ENCODE data around the gene AREG.

Gene AREG

GRCh38 chr4:74433541-74434172, 11.3 kb upstream of the AREG start:
- DNase-seq = no peak

GRCh38 chr4:74435296-74435695, 9.6 kb upstream of the AREG start:
- no peak for DNase-seq

GRCh38 chr4:74437866-74438265, 7.1 kb upstream of the AREG start:
- DNase-seq = no peak

DNA sequence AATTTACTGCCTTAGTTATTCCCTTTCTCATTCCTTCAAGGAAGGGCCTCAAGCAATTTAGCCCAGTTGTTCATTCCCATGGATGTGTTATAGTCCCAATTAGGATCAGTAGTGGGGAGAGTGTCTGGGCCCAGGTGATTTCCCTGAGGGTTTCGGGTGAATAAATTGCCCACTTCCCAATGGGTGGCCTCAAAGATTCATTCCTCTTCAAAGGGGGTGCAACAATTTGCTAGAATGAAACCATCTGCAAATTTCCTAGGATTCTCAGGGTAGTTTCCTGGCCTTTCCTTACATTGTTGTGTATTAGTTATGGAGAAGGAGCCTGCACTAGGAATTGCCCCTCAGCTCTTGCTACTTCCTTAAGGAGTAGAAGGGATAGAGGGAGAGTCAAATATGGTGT, 6.3 kb upstream of the AREG start:
- no peak for DNase-seq

DNA sequence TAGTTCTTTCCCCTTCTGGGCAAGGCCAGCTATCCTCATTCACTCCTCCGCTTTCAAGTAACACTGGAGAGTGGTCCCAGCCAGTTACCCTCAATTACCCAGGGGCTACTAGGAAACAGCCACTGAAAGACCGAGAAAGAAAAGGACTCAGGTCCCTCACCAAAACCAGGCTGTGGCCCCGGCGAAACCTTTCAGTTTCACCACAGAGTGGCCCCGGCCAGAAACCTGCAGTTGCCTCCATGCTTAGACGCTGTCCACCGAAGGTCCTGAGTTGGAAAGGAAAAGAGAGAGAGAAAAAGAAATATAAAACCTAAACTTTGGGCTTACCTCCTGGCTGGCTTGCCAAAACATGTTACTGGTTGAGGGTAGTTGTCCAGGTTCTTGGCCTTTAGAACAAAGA, 5.0 kb upstream of the AREG start:
- no peak for DNase-seq

GRCh38 chr4:74440356-74440755, 4.6 kb upstream of the AREG start:
- DNase-seq = no peak

DNA sequence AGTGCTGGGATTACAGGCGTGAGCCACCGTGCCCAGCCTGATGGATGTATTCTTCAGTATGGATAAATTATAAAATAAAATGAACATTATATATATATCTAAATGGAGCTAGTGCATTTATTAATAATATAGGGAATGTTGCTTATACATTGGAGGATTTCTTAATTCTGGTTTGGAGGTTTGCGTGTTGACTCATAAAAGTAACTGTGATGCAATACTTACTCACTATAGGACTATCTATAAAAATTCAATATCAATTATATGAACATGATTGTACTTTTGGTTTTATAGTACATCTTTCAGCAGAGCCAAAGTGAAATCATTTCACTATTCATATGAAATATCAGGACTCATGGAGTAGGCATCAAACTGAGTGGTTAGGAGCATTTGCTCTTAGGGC, 3.2 kb upstream of the AREG start:
- no peak for DNase-seq

GRCh38 chr4:74446193-74446868, 1.4 kb downstream of the AREG start:
- DNase-seq = no peak

GRCh38 chr4:74446896-74447295, 2.0 kb downstream of the AREG start:
- no peak for DNase-seq

DNA sequence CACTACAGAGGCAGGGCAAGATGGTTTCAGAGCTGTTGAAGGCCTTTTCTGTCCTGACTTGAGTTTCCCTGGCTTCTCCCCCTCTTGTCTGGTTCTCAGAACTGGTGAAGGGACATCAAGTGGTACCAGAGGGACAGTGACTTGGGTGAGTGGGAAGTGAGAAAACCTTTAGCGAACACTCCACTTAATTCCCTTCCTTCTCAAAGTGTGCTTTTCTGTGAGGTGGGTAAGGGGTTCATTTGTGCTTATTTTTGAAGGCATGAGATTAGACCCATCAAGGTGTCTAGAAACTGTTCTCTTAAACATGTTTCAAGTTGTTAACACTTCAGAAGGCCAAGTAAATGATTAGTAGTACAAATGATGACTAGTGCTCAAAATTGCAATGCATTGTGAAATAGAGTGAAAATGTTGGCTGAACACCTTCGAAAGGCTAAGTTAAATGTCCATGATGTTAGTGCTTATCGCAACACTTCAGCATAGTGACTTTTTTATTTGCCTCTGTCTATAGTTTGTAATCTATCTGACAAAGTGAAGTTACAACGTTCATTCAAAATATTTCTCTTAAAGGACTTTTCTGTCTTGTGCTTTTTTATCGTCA, 2.8 kb downstream of the AREG start:
- no peak for DNase-seq

DNA sequence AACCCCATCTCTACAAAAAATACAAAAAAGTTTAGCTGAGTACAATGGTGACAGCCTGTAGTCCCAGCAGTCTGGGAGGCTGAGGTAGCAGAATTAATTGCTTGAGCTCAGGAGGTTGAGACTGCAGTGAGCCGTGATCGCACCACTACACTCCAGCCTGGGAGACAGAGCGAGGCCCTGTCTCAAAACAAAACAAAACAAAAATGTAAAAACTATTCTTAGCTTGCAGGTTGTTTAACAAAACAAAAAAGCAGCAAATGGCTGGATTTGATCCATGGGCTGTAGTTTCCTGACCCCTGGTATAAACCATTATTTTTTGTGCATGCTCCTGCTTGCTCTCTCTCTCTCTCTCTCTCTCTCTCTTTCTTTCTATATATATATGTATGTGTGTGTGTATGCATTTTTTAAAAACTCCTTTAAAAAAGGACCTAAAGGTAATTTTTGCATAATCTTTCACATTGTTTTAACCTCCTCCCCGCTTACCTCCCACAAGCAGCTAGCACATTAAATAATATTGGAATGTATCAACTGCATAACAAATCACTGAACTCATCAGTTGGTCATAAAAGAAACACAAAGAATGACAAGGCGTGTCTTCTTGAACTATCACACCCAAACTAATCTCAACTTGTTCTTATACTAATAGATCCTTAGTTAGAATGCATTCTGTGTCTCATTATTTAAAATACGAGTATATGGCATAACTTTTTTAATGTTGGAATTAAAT, 4.8 kb downstream of the AREG start:
- no peak for DNase-seq

DNA sequence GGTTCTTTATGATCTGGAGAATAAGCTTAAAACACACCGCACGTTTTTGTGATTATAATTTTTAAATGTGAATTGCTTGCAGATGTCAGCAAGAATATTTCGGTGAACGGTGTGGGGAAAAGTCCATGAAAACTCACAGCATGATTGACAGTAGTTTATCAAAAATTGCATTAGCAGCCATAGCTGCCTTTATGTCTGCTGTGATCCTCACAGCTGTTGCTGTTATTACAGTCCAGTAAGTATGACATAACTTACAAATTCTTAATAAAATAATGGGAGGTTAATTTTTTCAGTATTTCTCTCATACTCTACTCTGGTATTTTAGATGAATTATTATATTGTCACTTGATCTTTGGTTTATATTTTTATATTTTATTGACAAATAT, 5.4 kb downstream of the AREG start:
- DNase-seq = no peak

- DNase-seq = no peak
These were observed 6.3 kb downstream of the AREG start for GRCh38 chr4:74451214-74451661.

DNA sequence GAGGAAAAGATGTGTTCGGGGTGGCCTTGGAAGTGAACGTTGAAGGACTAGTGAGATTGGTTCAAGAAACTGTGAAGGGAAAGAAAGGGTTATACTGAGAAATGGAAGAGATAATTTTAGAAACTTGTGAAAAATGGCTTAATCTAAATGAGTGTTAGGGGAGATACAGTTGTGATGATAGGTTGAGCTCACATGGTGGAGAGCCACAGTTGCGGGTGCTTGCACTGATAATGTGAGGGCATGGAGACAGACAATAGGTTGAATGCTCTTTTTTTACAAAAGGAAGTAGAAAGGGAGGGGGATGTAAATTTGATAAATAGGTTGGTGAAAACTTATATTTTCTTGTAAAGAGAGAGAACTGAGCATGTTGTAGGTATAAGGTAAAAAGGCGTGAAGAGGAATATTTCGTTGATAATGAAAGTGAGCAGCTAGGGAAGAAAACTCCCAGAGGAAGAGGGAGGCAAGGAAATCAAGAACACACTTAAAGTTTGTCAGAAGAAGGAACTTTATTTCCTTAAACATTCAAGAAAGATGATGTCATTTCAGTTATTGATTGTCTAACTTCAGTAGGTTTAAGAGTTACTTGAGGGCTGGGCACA, 8.2 kb downstream of the AREG start:
- no peak for DNase-seq

- DNase-seq = no peak
These were observed 9.2 kb downstream of the AREG start for GRCh38 chr4:74453829-74454742.

DNA sequence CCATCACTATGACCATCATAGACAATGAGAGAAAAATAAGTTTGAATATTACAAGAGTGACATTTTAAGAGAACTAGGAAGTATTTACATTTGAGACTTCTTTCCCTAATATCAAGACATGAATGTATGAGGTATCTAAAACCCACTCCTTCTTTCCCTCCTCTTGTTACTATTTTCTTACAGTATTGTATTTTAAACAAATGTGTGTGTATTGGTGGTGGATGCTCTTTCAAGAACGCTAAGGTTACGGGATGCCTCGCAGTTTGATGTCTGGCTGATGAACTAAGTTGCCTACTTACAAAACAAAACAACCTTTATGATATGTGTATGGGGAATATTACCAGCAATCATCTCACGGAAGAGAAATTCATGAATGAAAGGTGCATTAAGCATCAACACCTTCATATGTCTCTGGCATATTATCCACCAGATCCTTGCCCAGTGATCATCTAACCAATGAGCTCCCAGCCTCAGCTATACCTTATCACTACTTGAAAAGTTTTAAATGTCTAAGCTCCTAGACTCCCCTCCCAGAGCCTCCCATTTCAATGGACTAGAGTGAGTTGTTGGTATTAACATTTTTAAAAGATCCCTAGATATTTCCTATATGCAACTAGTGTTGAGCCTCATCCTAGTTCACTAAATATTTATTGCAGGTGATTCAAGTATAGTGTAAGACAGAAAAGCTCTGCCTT, 10.6 kb downstream of the AREG start:
- no peak for DNase-seq

DNA sequence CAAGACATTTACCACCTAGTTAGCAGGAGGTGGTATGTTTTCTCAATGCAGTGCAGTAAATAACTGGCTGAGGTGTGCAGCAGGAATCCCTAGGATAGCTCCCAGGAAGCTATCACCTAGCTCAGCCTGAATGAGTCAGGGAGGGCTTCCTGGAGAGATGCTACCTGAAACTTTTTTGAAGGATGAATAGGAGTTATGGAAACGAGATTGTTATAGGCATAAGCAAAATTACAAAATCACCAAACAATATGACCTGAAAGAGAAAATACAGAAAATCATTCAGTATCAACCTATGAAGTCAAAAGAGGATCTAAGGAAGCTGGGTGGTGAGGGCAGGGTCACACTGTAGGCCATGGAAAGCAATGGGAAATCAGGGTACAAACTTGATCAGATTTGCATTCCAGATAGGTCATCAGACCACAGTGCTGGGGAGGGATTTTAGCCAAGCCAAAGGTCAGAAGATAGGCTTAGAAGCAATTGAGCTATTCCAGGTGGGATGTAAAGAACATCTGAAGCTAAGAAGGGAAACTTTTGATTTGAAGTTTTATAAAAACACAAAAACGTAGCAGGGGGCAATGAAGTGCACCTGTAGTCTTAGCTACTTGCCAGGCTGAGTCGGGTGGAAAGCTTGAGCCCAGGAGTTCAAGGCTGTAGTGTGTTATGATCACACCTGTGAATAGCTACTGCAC, 11.3 kb downstream of the AREG start:
- no peak for DNase-seq

DNA sequence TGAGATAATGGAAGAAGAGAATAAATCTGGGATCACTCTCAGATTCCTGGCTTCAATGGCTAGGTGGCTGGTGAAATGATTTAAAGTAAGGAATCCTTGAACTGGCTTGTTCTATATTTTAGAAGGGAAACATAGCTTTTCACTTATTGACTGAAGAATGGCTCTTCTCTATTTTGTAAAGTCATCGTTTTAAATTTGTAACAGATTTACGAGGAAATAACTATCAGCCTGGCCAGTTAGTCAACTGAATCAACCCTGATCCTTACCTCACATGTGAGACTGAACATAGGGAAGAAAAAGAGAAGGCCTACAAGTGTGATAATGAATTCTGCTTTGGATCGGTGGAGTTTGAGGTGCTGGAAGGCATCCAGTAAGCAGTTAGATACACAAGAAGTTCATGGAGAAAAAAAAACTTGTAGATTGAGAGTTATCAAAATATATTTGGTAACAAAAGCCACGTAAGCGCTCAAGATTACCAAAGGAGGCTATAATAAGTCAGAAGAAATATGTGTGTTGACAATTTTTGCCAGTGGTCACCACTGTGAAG, 12.0 kb downstream of the AREG start:
- DNase-seq = no peak

- no peak for DNase-seq
These were observed 15.9 kb downstream of the AREG start for GRCh38 chr4:74460833-74461232.

DNA sequence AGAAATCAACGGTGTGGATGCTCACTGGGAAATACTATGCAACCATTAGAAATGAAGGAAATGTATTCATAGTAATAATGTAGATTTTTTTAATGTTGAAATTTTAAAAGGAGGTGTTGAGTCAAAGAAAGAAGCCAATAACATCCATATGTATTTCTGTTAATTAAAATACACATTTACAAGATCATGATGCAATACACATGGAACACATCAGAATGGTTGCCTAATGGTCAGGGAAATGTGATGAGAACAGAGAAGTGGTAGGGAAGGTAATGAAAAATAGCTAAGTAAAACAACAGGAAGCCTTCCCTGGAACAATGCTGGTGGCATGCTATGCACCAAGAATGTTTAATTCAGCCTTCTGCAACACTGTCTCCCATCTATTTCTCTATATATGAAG, 18.2 kb downstream of the AREG start:
- no peak for DNase-seq

GRCh38 chr4:74464291-74464690, 19.4 kb downstream of the AREG start:
- DNase-seq = no peak
